ENCODE measurements around the gene RINL.

Gene RINL, protein sequence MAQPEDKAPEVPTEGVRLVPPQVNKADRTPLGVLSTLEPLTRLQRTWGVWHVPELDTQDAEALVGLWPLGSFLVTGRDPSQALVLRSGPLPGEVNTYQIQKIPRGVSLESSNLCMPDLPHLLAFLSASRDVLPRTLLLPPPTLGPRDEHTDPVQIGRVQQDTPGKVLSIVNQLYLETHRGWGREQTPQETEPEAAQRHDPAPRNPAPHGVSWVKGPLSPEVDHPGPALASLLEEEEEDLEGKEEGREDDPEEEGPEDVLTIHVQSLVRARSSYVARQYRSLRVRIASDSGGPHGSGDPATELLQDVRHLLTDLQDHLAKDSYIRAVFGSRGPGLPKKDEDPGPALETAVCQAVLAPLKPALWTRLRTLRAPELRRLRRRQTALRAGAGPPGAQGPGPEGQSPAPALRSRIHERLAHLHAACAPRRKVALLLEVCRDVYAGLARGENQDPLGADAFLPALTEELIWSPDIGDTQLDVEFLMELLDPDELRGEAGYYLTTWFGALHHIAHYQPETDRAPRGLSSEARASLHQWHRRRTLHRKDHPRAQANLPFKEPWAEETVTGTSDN

DNA sequence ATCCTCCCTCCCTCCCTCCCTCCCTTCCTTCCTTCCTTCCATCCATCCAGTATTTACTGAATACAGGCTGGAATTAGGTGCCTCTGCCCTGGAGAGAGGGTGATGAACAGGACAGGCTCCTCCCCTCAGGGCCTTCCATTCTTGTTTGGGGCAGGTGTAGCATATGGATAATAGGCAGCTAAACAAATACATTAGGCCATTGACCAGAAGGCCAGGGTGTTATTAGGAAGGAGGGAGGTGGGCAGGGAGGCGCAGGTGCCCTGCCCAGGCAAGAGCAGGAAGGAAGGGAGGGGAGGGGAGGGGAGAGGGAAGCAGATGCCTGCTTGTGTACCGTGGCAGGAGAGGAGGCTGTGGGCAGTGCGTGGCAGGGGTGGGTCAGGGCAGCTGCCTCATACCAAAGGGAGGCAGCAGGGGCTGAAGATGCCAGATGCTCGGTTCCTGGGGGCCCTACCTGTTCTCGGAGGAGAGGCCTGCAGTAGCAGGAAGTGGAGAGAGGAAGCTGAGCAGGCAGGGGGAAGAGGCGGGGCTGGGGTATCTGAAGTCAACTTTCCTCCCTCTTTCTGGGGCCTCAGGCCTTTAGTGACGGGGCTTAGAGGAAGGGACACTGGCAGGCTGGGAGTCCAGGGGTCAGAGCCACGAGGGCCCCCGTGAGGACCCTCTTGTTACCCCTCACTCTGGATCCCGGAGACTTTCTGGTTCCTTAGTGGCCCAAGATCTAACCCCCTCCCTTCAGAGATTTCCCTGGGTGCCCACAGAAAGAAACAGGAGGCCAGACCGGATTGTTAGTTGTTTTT, at the start of gene RINL:
TSS of gene RINL (minus strand) at position 495 of the 794 bp plus-strand sequence. CDS start 1,533 bp downstream, outside the sequence.
- DNase-seq (ENCODE audit: low spot score), result no peak

DNA sequence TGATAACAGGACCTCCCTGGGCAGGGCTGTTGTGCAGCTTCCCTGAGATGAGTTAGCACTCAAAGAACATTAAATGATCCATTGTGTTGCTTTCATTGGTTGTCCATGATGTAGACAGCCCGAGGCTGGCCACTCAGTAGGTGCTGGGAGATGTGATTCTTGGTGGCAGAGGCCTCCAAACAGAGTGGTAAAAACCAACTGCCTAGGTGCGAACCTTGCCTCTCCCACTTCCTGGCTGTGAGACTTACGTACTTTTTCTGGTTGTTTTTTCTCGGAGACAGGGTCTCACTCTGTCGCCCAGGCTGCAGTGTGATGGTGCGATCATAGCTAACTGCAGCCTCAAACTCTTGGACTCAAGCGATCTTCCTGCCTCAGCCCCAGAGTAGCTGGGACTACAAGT, 46.3 kb upstream of the RINL start:
- DNase-seq (ENCODE audit: low spot score), result no peak

DNA sequence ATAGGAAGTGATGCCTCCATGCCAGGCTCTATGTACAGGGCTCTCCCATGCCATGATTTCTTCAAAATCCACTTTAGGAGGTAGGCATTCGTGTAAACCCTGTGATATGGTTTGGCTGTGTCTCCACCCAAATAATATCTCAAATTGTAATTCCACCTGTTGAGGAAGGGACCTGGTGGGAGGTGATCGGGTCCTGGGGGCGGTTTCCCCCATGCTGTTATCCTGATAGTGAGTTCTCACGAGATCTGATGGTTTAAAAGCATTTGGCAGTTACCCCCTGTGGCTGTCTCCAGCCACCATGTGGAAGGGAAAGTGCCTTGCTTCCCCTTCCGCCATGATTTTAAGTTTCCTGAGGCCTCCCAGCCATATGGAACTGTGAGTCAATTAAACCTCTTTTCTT, 44.4 kb upstream of the RINL start:
- DNase-seq (ENCODE audit: low spot score), result no peak

DNA sequence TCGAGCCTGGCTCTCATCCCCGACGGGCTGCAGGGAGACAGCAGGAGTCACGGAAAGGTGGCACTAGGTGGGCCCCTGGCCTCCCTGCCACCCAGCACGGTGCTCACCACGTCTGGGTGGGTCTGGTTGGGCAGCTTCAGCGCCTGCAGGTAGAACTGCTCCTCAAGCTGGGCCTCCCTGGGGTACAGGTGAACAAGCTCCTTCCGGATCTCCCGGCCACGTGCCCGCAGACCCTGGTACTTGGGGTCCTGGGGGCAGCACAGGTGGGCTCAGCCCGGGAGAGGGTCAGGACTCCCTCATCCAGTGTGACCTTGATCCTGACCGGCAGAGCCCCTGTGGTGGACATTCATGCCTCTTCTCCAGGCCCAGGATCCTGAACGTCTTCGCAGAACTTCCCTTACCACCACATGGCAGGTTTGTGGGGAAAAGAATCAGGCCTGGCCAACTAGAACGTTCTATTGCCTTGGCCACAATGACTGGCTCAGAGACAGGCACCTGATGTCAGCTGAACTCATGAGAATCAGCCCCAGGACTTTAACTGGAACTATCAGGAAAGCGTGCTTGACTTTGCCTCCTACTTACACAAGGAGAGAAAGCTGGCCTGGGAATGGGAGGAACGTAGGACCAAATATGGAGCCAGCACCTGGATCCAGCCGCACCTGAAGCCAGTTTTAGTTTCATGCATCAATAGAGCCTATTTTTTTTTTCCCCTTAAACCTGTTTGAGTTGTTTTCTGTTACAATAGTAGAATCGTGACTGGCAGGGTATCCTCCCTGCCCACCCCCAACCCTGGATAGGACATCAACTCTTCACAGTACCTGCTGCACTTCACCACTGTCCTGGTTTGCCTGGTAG, 43.6 kb upstream of the RINL start:
- no peak for DNase-seq (ENCODE audit: low spot score)

DNA sequence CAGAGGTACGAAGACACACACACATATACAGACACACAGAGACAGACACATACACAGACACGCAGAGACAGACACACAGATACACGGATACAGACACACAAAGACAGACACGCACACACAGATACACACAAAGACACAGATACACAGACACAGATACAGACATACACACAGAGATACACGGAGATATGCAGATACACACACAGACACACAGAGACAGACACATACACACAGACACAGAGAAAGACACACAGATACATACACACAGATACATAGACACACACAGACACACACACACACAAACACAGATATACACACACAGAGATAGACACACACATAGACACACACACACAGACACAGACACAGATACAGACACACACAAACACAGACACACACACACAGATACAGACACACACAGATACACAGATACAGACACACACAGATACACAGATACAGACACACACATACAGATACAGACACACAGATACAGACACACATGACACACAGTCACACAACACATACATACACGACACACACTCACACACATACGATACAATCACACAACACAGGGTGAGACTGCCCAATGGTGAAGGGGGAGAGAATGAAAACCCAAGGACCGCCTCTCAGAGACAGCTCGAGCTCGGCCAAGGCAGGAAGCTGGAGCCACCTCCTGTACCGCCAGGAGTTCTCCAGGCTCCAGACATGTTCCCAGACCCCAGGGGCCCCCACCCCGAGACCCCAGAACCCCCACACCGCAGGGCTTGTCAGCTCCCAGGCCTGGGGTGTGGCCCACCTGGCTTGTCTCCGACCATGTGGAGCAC, 42.7 kb upstream of the RINL start:
- no peak for DNase-seq (ENCODE audit: low spot score)

DNA sequence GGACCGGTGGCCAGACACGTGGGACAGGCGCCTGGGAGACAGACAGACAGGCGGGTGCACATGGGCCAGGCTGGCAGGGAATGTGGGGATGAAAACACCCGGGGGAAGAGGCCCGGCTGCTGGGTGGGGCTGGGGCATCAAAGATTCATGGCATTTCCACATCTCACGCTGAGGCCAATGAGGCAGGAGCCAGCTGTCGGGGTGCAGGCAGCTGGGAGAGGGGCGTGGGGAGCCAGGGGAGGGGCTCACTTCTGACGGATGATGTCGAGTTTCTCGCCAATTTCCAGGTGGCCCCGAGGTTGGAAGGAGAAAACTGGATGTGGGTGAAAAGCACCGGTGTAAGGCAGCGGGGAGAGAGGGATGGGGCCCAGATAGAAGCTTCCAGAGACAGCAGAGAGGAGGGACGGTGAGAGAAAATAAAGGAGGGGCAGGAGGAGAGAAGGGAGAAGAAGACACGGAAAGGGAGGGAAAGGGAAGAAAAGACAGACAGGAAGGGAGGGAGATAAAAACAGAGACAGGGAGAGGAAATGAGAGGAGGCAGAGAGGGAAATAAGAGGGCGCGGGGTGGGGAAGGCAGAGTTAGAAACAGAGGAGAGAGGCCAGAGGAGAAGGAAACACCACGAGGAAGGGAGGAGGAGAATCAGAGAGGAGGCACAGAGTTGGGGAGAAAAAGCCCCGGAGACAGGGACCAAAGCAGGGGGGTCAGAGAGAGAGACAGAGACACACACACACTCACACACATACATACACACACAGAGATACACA, 41.9 kb upstream of the RINL start:
- no peak for DNase-seq (ENCODE audit: low spot score)

DNA sequence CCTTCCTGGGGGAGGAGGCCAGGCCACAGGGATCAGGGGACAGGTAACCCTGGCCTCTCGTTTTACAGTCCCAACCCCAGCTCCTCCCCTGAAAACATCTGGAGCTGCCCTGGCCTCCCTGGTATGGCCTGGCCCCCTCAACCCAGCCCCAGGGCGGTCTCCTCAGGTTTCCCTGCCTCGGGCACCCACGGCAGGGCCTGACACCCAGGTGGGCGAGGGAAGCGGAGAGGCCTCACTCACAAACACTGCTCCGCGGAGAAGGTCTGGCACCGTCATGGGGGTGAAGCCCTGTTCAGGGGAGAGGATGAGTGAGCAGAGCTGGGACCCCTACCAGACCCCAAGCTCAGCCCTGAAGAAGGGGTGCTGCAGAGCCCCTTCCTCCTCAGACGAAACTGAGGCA, 40.5 kb upstream of the RINL start:
- no peak for DNase-seq (ENCODE audit: low spot score)

DNA sequence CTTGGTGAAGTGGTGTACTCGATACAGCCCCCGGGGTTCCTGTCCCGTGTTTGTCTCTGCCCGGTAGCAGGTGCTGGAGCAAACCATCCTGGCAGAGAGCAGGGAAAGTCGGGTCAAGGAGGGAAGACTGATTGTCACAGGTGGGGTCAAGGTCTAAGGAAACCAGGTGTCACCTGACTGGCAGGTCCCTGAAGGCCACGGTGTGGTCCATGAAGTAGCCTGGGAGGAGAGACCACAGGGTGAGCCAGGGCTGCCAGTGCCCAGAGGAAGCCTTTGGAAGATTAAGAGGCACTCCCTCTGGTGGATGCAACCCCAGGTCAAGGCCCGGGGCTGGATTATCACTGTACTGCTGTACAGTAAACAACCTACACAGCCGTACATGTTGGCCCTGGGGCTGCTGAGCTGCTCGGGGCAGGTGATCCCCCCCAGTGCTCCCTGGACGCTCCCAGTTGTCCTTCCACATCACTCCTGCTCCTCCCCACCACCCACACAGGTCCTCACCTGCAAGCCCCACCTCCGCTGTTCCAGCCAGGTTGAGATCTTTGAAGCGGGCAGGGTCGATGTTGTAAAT, 39.9 kb upstream of the RINL start:
- DNase-seq (ENCODE audit: low spot score), result peak; percentile 49

DNA sequence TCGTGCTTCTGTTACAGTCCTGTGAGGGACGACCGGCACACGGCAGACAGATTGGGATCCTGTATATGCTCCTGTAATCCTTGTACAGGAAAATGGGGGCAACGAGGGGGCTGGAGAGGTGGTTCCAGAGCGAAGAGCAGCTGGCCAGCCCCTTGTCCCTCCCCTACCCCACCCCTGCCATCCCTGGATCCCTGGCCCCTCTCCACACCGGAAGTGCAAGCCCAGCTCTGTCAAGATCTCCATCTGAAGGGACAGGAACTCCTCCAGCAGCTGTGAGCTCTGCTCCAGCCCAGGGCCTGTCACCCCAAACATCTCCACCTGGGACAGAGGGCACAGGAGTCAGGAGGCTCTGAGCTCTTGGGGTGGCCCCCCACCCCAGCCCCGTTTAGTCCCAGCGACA, 39.4 kb upstream of the RINL start:
- no peak for DNase-seq (ENCODE audit: low spot score)

DNA sequence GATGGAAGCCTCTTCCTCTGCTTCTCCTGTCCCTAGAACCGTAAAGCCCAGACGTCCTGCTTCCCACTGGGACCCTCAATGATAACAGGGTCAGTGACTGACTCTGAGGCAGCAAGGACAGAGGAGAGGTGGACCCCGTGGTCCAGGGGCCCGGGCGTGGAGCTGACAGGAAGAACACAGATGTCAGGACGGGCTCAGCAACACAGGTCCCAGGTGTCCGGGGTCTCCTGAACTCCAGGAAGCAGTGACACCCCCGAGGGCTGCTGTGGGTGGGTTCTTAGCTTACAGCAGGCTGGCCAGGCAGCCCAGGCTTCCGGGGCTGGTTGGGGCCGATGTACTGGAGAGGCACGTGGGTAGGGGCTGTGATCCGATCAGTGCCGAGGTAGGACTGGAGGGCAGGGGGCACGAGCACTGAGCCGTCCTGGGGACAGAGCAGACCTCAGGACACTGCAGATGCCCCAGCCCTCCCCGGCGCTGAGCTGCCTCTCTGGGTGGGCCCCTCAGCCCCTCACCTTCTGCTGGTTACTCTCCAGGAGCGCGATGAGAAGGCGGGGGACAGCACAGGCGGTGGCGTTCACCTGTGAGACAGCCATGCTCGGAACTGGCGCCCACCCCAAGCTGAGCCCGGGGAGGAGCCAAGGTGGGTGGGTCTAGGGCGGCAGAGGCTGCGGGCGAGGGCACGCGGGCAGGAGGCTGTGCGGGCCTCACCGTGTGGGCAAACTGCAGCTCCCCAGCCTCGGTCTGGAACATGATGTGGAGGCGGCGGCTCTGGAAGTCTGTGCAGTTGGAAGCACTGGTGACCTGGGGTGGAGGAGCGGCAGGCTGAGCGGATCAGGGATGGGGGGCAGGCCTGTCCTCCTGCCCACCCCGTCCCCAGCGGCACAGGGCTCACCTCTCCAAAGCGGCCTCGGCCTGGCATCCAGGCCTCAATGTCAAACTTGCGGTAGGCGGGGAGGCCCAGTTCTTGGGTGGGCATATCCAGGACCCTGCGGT, 37.5 kb upstream of the RINL start:
- no peak for DNase-seq (ENCODE audit: low spot score)

DNA sequence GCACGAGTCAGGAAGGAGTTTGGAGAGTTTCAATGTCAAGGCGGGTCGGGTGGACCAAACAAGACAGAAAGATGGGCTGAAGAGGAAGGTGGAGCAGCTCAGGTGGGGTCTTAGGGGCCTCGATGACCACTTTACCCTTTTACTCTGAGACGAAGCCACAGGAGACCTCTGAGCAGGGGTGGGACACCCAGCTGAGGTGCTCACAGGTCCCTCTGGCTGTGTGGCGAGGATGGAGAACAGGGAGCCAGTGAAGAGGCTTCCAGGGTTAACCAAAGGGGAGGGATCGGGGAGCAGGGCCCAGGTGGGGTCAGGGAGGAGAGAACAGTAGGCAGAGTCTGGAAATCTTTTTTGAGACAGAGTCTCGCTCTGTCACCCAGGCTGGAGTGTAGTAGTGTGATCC, 35.9 kb upstream of the RINL start:
- DNase-seq (ENCODE audit: low spot score), result no peak

DNA sequence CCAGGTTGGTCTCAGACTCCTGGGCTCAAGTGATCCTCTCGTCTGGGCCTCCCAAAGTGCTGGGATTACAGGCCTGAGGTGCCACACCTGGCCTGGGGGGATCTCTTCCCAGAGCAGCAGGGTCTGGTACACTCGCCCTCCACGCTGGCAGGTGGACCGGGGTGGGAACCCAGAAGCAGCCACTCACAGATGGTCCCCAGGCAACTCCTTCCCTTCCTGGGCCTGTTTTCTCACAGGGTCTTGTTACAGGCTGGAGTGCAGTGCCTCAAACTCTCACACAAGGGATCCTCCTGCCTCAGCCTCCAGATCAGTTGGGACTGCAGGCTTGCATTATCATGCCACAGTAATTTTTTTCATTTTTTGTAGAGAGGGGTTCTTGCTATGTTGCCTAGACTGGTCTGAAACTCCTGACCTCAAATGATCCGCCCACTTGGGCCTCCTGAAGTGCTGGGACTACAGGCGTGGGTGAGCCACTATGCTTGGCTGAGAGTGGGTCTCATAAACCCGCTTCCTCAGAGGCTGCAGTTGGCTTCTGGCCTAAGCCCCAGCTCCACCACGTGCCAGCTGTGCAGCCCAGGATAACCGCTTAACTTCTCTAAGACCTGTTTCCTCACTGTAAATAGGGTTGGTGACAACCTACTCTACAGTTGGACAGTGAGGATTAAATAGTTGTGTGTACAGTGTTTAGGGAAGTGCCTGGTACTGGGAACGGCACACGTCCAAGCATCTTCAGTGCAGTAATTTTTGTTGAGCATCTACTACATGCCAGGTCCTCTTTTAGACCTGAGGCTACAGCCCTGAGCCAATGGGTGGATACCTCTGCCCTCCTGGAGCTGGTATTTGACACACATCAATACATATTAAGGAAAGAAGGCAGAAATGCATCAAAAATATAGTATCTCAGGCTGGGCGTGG, 34.8 kb upstream of the RINL start:
- DNase-seq (ENCODE audit: low spot score), result no peak

DNA sequence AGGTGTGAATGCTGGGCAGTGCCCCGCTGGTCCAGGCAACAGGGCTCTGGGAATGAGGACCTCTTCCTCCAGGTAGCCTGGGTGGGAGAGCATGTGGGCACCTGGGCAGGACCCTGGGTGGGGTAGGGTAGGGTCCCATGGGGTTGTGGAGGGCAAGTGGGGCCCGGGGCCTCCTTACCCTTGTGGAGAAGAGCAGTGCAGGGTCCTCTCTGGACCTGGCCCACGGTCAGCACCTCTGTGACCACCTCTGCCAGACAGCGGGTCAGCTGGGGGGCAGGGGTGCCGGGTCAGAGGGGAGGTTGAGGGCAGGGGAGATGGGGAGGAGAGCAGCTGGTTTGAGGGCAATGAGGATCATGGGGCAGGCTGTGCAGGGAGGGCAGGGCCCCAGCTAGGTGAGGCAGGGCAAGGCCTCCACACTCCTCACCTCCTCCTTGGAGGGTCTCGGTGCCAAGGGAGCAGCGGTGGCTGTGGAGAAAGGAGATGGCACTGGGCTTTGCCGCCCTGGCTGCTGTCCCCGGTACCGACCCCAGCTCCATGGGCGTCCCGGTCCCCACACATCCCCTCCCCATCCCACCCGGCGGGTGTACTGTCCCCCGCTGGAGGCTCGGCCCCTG, 33.4 kb upstream of the RINL start:
- DNase-seq (ENCODE audit: low spot score), result no peak

DNA sequence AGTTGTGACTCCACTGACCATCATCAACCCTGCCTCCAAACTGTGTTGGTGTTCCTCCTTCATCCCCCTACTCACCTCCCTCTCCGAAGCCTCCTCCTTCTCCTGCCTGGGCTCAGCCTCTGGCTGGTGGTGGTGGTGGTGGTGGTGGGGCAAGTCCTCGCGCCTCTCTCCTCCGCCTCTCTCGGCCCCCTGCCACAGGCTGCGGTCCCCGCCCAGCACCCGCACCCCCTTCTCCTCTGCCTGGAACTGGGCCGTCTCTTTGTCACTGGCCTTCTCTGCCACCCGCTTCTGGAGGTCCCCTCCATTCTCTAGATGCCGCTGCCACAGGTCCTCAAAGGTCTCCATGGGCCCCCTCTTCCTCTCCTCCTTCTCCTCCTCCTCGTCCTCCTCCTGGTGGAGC, 32.4 kb upstream of the RINL start:
- no peak for DNase-seq (ENCODE audit: low spot score)

DNA sequence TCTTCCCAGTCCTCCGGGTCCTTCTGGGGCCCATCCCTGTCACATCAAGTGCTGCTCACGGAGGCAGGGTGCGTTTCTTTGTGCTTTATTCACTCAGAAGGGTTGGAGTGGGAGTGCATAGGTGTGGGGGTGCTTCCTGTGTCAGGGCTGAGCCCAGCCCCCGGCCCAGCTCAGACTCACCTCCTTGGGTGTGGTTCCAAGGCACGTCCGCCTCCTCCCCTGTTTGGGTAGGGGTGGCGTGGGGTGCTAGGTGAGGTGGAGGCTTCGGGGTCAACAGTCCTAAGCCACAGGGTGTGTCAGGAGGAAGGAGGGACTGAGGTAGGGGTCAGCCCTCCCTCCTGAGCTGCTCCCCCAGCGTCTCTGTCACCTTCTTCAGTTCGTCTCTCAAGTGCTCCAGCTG, 30.8 kb upstream of the RINL start:
- DNase-seq (ENCODE audit: low spot score), result no peak

DNA sequence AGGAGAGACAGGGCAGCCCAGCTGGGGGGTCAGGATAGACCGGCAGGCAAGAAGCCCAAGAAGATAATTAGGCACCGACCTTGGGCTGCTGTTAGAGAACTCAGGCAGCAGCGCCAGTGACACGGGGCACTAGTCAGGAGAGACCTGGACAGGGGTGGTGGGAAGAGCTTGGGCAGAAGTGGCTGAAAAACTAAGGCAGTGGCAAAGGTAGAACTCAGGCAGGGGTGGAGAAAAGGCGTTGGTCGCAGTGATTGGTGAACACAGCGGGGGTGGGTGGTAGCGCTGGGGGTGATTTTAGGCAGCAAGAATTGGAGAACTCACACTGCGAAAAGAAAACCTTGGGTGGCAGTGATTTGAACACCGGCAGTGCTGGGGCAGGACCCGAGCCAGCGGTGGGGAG, 29.6 kb upstream of the RINL start:
- no peak for DNase-seq (ENCODE audit: low spot score)

DNA sequence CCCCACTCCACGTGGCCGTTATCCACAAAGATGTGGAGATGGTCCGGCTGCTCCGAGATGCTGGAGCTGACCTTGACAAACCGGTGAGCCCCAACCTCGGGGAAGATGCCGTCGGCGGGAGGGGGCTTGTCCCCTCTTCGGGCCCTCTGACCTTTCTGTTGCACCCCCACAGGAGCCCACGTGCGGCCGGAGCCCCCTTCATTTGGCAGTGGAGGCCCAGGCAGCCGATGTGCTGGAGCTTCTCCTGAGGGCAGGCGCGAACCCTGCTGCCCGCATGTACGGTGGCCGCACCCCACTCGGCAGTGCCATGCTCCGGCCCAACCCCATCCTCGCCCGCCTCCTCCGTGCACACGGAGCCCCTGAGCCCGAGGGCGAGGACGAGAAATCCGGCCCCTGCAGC, 29.2 kb upstream of the RINL start:
- DNase-seq (ENCODE audit: low spot score), result no peak

All from hepatic stellate cell (primary cell).